ENCODE data around the gene ISG20.
"Not testable (repeated sequence)": the region's sequence is repeated elsewhere in the genome, so short reads cannot be mapped to it uniquely, and the experiment has no call there.

The ISG20 gene

GRCh38 chr15:88636654-88637053 lies 2.2 kb upstream of the ISG20 start:
- TF ChIP-seq ZNF274 (IDR thresholded peaks at IDR 0.05; ENCODE audit: low read depth, low read length): no peak
- no peak overlapping the region for H3K4me3 ChIP-seq (ENCODE audit: low read length)

- no peak overlapping the region for H3K4me3 ChIP-seq (ENCODE audit: low read length)
- no peak for TF ChIP-seq ZNF274 (IDR thresholded peaks at IDR 0.05; ENCODE audit: low read depth, low read length)
Observed at GRCh38 chr15:88637436-88637835, 1.4 kb upstream of the ISG20 start.

GRCh38 chr15:88637841-88638625 lies 783 bp upstream of the ISG20 start:
- TF ChIP-seq ZNF274 (IDR thresholded peaks at IDR 0.05; ENCODE audit: low read depth, low read length): no peak

DNA sequence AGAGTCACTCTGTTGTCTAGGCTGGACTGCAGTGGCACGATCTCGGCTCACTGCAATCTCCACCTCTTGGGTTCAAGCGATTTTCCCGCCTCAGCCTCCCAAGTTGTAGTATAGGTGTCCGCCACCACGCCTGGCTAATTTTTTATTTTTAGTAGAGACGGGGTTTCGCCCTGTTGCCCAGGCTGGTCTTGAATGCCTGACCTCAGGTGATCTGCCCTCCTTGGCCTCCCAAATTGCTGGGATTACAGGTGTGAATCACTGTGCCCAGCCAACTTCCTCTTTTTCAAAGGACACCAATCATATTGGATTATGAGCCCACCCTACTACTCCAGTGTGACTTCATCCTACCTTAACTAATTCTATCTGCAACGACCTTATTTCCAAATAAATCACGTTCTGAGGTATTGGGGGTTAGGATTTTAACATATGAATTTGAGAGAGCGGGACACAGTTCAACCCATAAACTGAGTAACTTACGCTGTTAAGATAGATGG lies 3.2 kb downstream of the ISG20 start:
- H3K4me3 ChIP-seq (ENCODE audit: low read length): no peak overlapping the region; the same call in 1 of the 2 replicates
- no peak for TF ChIP-seq ZNF274 (IDR thresholded peaks at IDR 0.05; ENCODE audit: low read depth, low read length)

More at GRCh38 chr15:88637841-88638625, 783 bp upstream of the ISG20 start:
- peak overlapping the region; percentile 41; the same call in 1 of the 2 replicates for H3K4me3 ChIP-seq (ENCODE audit: low read length)

DNA sequence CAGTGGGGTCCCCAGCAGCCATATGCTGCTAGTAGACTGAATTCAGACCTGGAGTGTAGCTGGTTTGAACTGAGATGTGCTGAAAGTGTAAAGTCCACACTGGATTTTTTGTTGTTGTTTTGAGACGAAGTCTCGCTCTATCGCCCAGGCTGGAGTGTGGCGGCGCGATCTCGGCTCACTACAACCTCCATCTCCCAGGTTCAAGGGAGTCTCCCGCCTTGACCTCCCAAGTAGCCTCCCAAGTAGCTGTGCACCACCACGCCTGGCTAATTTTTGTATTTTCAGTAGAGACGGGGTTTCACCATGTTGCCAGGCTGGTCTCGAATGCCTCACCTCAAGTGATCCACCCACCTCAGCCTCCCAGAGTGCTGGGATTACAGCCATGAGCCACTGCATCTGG lies 3.7 kb downstream of the ISG20 start:
- not testable (repeated sequence) for H3K4me3 ChIP-seq (ENCODE audit: low read length)

DNA sequence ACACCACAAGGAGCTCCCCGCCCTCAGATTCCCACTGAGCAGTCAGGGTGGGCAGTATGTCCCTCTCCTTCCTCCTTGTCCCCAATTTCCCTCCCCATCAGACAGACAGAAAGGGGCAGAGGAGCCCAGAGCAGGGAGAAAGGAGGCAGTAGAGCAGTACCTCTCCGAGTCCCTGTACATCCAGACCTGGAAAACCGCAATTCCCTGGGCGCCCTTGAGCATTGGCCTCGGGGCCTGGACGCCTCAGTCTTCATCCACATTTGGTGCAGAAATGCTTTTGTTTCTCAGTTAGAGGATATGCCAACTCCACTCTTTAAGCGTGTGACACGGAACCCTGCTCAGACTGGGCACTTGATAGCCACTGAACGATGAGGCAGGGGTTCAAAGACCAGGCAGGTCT lies 5.9 kb downstream of the ISG20 start:
- TF ChIP-seq ZNF274 (IDR thresholded peaks at IDR 0.05; ENCODE audit: low read depth, low read length): no peak
- no peak overlapping the region for H3K4me3 ChIP-seq (ENCODE audit: low read length)

GRCh38 chr15:88645171-88646087 lies 6.6 kb downstream of the ISG20 start:
- no peak overlapping the region for H3K4me3 ChIP-seq (ENCODE audit: low read length)

DNA sequence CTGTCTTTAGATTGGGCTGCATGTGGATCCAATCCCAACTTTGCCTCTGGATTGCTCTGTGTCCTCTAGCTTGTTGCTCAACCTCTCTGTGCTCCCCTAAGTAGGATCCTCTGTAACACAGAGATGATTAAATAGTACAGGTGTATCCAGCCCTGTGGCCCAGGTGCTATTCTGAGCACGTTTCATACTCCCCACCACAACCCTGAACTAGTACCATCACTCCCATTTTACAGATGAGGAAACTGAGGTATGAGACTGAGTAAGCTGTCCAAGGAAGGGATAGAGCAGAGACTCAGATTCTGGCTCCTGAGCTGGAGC lies 7.2 kb downstream of the ISG20 start:
- no peak for TF ChIP-seq ZNF274 (IDR thresholded peaks at IDR 0.05; ENCODE audit: low read depth, low read length)
- H3K4me3 ChIP-seq (ENCODE audit: low read length): no peak overlapping the region

More at GRCh38 chr15:88645171-88646087, 6.6 kb downstream of the ISG20 start:
- no peak for TF ChIP-seq ZNF274 (IDR thresholded peaks at IDR 0.05; ENCODE audit: low read depth, low read length)

DNA sequence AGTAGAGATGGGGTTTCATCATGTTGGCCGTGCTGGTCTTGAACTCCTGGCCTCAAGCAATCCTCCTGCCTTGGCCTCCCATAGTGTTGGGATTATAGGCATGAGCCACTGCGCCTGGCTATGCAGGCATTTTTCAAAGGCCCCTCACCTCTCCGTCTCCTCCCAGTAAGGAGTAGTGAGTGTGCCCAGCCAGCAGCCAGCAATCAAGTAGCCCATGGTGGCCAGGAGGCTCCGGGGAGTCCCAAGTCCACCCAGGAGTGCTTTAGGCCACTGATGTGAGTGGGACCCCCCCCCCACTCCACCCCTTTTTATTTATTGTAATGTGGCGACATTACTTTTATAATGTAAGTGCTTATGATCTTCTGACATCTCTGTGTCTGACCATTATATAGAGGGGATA lies 8.1 kb downstream of the ISG20 start:
- no peak for TF ChIP-seq ZNF274 (IDR thresholded peaks at IDR 0.05; ENCODE audit: low read depth, low read length)
- no peak overlapping the region for H3K4me3 ChIP-seq (ENCODE audit: low read length)

DNA sequence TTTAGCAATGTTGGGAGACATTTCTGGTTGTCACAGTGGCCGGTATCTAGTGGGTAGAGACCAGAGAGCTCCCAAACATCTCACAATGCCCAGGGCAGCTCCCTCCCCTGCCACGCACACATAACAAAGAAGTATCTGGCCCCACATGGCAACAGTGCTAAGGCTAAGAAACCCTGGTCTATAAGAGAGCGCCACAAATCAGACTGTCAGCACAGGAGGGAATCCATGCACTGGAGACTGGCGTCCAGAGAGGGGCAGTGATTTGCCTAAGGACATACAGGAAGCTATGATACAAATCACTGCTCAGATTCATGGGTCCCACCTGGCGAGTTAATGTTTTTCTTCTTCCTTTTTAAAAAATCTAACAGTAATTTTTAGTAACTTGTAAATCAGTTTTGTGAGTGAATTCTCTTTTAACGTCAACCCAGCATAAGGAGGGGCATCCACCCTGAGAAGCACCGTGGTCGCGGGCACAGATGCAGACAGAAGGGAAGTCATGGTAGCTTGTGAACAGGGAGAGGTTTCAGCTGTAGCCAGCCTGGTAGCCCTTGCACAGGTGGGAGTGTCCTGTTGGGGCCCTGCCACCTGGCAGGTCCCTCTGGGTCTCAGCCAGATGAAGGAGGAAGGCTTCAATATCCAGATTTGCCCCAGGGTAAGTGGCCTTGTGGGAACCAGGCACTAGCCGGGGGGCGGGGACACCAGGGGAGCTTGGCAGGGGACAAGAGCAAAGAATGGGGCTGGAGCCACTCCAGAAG lies 8.7 kb downstream of the ISG20 start:
- no peak for TF ChIP-seq ZNF274 (IDR thresholded peaks at IDR 0.05; ENCODE audit: low read depth, low read length)
- no peak overlapping the region for H3K4me3 ChIP-seq (ENCODE audit: low read length)

DNA sequence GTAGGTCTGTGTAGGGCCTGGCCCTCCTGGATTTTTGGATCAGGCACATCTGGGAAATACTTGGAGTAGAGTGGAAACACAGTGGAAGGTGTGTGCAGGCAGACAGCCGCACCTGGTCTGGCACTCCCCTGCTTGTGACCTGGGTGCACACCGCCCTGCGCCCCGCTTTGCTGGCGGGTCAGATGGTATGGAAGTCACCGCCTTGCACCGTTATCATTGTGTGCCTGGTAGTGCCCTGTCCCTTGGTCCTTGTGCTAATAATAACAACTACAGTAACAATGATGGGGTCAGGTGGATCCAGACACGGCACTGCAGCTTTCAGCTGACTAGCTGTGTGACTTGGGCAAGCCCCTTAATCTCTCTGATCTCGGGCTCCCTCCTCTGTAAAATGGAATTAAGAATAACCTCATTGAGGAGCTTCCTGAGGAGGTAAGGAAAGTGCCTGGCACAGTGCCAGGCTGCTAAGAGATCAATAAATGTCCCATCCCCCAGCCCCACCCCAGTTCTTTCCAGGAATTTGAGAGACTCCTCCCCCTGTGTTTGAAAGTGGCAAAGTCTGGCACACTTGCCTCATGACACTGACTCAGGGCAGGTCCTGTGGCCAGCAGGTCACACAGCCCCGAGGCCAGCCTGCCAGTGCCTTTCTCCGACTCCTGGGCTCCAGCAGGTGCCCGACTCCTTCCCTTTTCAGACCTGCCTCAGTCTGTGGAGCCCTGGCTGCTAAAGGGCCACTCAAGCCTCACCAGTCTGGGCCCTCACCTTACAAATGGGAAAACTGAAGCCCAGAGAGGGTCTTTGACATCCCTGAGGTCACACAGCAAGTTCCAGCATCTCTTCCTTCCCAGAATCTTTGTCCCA lies 9.8 kb downstream of the ISG20 start:
- TF ChIP-seq ZNF274 (IDR thresholded peaks at IDR 0.05; ENCODE audit: low read depth, low read length): no peak
- no peak overlapping the region for H3K4me3 ChIP-seq (ENCODE audit: low read length)

DNA sequence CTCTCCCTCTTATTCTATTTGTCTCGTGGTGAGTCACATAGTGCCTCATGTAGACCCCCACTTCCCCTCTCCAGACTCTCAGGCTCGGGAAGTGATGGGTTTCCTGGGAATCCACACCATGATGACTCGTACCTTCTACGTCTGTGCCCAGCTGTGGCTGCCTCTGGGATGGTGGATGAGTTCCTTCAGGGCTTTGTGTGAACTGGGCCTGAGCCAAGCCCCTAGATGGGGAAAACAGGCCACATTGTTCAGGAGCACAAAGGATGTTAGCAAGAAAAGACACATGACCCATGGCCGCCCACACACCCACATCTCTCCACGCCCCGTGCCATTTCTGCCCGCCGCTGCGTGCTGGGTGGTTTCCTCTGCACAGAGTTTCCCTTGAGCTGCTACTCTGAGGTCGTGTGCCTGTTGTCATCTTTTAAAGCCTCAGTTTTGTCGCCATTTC lies 10.5 kb downstream of the ISG20 start:
- no peak for TF ChIP-seq ZNF274 (IDR thresholded peaks at IDR 0.05; ENCODE audit: low read depth, low read length)
- H3K4me3 ChIP-seq (ENCODE audit: low read length): no peak overlapping the region

Data from GM08714 (cell line).